Measurements from ENCODE around the gene PRSS35. TPM values are rescaled to one million over a fixed set of nuclear protein-coding genes. Genes with fewer than 3 reads are reported as not detected.
A peak's percentile ranks its signal among the peaks of the same experiment; 100 is the strongest.

Gene PRSS35
- total RNA-seq, 4 donors from 2014 or later = 0.29 to 0.65 TPM; not detected in 2

DNA sequence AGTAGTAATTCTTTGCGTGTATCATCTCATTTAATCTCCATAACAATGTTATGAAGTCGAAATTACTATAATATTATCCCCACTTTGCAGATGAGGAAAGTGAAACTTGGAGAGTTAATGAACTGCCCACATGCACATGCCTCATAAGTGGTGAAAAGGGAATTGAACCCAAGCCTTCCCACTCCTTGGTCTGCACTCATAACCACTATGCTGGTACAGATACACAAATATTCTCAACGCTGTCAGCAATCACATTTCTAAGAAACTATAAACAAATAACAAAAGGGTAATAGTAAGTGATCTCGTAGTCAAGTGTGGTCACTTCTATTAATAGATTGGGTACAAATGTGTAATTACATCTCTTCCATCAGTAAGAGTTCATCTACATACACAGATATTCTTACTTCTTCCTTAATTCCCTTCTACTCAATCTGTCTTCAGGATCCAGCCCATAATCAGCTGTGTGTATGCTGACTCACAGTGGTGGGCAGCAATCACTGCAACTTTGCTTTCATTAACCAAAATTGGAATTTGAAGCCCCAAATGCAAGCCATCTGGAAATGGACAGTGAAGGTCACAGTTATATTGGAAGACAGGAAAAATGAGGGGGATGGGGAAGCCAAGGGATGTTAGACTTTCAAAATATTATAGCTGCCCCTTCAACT is 6.6 kb downstream of the PRSS35 start:
- Histone ChIP-seq H3K9me3 (no peaks in the 10 kb centered on the region), H3K4me1 (no peaks in the 10 kb centered on the region), H3K4me3 (no peak overlapping the region), H3K27me3 (no peaks in the 10 kb centered on the region), H3K36me3 (no peaks in the 10 kb centered on the region), H3K27ac (replicated peaks in 1 of 4) (no peak overlapping the region)
- 85% methylated on average over 4 of the region's 4 CpGs for WGBS
- intact Hi-C loops (cut with DNase I) = no loop called here
- TF ChIP-seq POLR2A (IDR thresholded peaks at IDR 0.05; ENCODE audit: low read depth) (no peak), EP300 (IDR thresholded peaks at IDR 0.05) (no peak), CTCF (IDR thresholded peaks at IDR 0.05) (peak in 1 of 3 experiments; percentile 2), POLR2AphosphoS5 (IDR thresholded peaks at IDR 0.05) (no peak)
- no peak for DNase-seq (ENCODE audit: extremely low spot score)

- DNase-seq (ENCODE audit: extremely low spot score) = no peak
- intact Hi-C loops (cut with DNase I) = no loop called here
- Histone ChIP-seq H3K4me3 (no peak overlapping the region), H3K36me3 (no peaks in the 10 kb centered on the region), H3K9me3 (peaks cover 0 to 4% (median 0%) of the 10 kb centered on the region in 4 donors), H3K27me3 (no peaks in the 10 kb centered on the region), H3K27ac (replicated peaks in 1 of 4) (no peak overlapping the region), H3K4me1 (no peaks in the 10 kb centered on the region)
- 52% methylated on average over 5 of the region's 5 CpGs for WGBS
- no peak for TF ChIP-seq POLR2AphosphoS5 (IDR thresholded peaks at IDR 0.05)
- peak in 2 of 3 experiments; percentile 37 to 51 for TF ChIP-seq CTCF (IDR thresholded peaks at IDR 0.05)
- TF ChIP-seq POLR2A (IDR thresholded peaks at IDR 0.05; ENCODE audit: low read depth) = no peak
- no peak for TF ChIP-seq EP300 (IDR thresholded peaks at IDR 0.05)
Measured at GRCh38 chr6:83536034-83536646, 23.8 kb downstream of the PRSS35 start.

DNA sequence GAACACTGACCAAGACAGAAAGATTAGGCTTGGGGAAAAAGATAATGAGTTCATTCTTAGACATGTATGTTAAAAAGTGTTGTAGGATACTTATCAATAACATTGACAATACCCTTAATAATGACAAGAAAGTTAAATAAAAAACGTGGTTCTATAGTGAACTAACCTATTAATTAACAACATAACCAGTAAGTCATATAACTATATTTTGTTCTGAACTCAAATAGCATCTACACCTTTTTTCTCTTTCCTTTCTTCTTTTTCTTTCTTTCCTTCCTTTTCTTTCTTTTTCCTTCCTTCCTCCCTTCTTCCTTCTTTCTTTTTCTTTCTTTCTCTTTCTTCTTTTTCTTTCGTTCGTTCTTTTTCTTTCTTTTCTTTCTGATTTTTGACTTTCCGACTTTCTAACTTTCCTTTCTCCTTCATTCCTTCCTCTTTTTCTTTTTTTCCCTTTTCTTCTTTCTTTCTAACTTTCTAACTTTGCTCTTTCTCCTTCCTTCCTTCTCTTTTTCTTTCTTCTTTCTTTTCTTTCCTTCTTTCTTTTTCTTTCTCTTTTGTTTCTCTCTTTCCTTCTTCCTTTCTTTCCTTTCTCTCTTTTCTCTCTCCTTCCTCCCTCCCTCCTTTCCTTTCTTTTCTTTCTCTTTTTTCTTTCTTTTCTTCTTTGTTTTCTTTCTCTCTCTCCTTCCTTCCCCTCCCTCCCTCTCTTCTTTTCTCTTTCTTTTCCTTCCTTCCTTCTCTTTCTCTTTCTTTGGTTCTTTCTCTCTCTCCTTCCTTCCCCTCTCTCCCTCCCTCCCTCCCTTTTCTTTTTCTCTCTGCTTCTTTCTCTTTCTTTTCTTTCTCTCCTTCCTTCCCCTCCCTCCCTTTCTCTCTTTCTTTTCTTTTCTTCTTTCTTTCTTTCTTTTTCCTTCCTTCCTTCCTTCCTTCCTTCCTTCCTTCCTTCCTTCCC is 24.6 kb downstream of the PRSS35 start:
- H3K27ac ChIP-seq (replicated peaks in 1 of 4) = no peak overlapping the region
- intact Hi-C loops (cut with DNase I) = no loop called here
- 75% methylated on average over 4 of the region's 4 CpGs for WGBS
- no peaks in the 10 kb centered on the region for H3K36me3 ChIP-seq
- peaks cover 0 to 4% (median 0%) of the 10 kb centered on the region in 4 donors for H3K9me3 ChIP-seq
- H3K27me3 ChIP-seq = no peaks in the 10 kb centered on the region
- DNase-seq (ENCODE audit: extremely low spot score) = no peak
- TF ChIP-seq CTCF (IDR thresholded peaks at IDR 0.05) (no peak), EP300 (IDR thresholded peaks at IDR 0.05) (no peak), POLR2A (IDR thresholded peaks at IDR 0.05; ENCODE audit: low read depth) (no peak), POLR2AphosphoS5 (IDR thresholded peaks at IDR 0.05) (no peak)
- H3K4me3 ChIP-seq = no peak overlapping the region
- H3K4me1 ChIP-seq = no peaks in the 10 kb centered on the region

DNA sequence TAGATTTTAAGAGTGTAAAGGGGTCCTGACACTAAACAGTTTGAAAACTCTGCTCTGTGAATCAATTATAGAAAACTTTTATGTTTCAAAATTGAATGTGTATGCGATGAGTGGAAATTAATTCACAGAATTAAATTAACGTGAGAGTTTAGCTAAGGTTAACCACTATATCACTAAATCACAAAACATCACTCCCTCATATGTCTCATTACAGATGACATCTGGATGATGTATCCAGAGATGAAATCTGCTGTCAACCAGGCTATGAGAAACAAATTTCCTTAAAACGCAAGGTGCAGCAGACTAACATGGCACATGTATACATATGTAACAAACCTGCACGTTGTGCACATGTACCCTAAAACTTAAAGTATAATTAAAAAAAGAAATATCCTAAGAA is 27.3 kb downstream of the PRSS35 start:
- TF ChIP-seq CTCF (IDR thresholded peaks at IDR 0.05) (no peak), POLR2A (IDR thresholded peaks at IDR 0.05; ENCODE audit: low read depth) (no peak), POLR2AphosphoS5 (IDR thresholded peaks at IDR 0.05) (no peak), EP300 (IDR thresholded peaks at IDR 0.05) (no peak)
- intact Hi-C loops (cut with DNase I) = no loop called here
- Histone ChIP-seq H3K27me3 (no peaks in the 10 kb centered on the region), H3K4me1 (no peaks in the 10 kb centered on the region), H3K4me3 (no peak overlapping the region), H3K27ac (replicated peaks in 1 of 4) (no peak overlapping the region), H3K9me3 (no peaks in the 10 kb centered on the region), H3K36me3 (no peaks in the 10 kb centered on the region)
- 74% methylated on average over 4 of the region's 4 CpGs for WGBS
- DNase-seq (ENCODE audit: extremely low spot score) = no peak

Measured in esophagus muscularis mucosa (tissue), 4 donors.